ENCODE results near the gene TANC1.

The TANC1 gene

GRCh38 chr2:159117658-159118057 lies 149.2 kb downstream of the TANC1 start:
- H3K9ac ChIP-seq (ENCODE audit: low read depth, low read length), result no peak overlapping the region
- no peaks in the 10 kb centered on the region for H3K9me3 ChIP-seq (ENCODE audit: control insufficient read depth, insufficient read depth, low read length)
- H3K36me3 ChIP-seq (ENCODE audit: insufficient read depth, low read length), result no peaks in the 10 kb centered on the region
- H3K4me1 ChIP-seq (ENCODE audit: insufficient read depth, low read length), result no peaks in the 10 kb centered on the region

GRCh38 chr2:159118115-159118858 lies 149.8 kb downstream of the TANC1 start:
- Histone ChIP-seq H3K4me1 (ENCODE audit: insufficient read depth, low read length) (no peaks in the 10 kb centered on the region), H3K36me3 (ENCODE audit: insufficient read depth, low read length) (no peaks in the 10 kb centered on the region), H3K9ac (ENCODE audit: low read depth, low read length) (no peak overlapping the region), H3K9me3 (ENCODE audit: control insufficient read depth, insufficient read depth, low read length) (no peaks in the 10 kb centered on the region)

GRCh38 chr2:159118859-159119500 lies 150.5 kb downstream of the TANC1 start:
- no peaks in the 10 kb centered on the region for H3K9me3 ChIP-seq (ENCODE audit: control insufficient read depth, insufficient read depth, low read length)
- no peak overlapping the region for H3K9ac ChIP-seq (ENCODE audit: low read depth, low read length)
- peaks cover under 1% of the 10 kb centered on the region; the same call in 1 of the 2 replicates for H3K4me1 ChIP-seq (ENCODE audit: insufficient read depth, low read length)
- no peaks in the 10 kb centered on the region for H3K36me3 ChIP-seq (ENCODE audit: insufficient read depth, low read length)

DNA sequence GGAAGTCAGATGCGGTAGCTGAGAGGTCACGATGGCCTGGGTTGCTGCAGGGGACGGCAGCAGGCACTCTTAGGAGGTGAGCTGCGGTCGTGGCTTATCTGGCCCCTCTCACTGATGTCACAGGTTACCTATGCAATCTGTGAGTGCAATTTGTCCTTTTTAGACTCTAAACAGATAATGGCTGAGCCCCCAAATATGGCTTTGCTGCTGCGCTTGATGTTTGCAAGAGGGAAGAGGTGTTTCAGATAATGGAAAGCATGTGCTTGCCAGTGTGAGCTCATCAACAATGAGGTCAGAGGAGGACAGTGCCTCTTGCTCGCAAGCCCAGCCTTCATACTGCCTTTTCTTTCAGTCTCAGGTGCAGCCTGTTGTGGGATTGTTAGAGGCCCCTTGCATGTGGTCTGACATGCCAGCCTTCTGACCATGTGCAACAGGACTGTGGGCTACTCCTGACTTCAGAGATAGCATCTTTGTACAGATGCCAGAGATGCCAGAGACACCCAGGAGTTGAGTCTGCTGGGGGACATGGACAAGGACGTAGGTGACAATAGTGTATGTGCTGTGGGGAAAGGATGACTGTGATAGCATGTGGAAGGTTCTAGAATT lies 151.3 kb downstream of the TANC1 start:
- Histone ChIP-seq H3K9me3 (ENCODE audit: control insufficient read depth, insufficient read depth, low read length) (no peaks in the 10 kb centered on the region), H3K9ac (ENCODE audit: low read depth, low read length) (no peak overlapping the region), H3K36me3 (ENCODE audit: insufficient read depth, low read length) (no peaks in the 10 kb centered on the region), H3K4me1 (ENCODE audit: insufficient read depth, low read length) (peaks cover 6% of the 10 kb centered on the region)

DNA sequence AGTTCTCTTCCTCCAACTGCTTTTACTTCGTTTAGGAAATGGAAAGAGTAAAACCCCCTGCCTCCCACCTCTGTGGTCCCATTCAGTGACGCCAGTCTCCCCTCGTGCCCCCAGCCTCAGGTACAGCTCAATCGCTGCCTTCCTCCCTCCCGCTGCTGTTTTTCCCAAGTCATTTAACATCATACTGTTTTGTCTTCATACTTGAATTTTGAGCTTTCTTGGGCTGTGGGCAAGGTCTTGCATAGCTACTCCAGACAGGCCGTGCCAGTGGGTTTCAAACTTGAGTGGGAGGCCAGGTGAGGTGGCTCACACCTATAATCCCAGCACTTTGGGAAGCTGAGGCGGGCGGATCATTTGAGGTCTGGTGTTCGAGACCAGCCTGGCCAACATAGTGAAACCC lies 155.3 kb downstream of the TANC1 start:
- no peak overlapping the region for H3K9ac ChIP-seq (ENCODE audit: low read depth, low read length)
- H3K4me1 ChIP-seq (ENCODE audit: insufficient read depth, low read length), result peaks cover 10% of the 10 kb centered on the region
- H3K9me3 ChIP-seq (ENCODE audit: control insufficient read depth, insufficient read depth, low read length), result no peaks in the 10 kb centered on the region

GRCh38 chr2:159124441-159124911 lies 156.0 kb downstream of the TANC1 start:
- Histone ChIP-seq H3K9me3 (ENCODE audit: control insufficient read depth, insufficient read depth, low read length) (no peaks in the 10 kb centered on the region), H3K9ac (ENCODE audit: low read depth, low read length) (no peak overlapping the region), H3K36me3 (ENCODE audit: insufficient read depth, low read length) (no peaks in the 10 kb centered on the region), H3K4me1 (ENCODE audit: insufficient read depth, low read length) (peaks cover 10% of the 10 kb centered on the region)

More for the DNA sequence above, 155.3 kb downstream of the TANC1 start:
- H3K36me3 ChIP-seq (ENCODE audit: insufficient read depth, low read length), result no peaks in the 10 kb centered on the region

DNA sequence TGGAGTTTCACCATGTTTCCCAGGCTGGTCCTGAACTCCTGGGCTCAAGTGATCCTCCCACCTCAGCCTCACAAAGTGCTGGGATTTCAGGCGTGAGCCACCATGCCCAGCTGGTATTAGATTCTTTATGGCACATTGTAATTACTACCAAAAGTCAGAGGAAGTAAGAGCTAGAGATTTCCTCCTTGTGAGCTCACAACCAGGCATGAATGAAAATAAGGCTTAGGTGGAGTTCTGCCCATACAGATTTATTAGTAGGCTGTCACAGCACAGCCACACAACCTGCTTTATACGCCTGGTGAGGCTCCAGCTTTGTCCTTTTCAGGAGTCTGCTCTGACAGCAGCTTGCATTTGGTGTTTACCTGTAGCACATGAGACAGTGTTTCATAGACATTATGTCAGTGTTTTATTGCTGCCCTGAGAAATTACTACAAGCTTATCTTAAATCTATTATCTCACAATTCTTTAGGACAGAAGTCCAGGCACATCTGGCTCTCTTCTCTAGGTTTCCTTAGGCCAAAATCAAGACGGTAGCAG lies 156.6 kb downstream of the TANC1 start:
- no peaks in the 10 kb centered on the region for H3K36me3 ChIP-seq (ENCODE audit: insufficient read depth, low read length)
- no peak overlapping the region for H3K9ac ChIP-seq (ENCODE audit: low read depth, low read length)
- peaks cover 10% of the 10 kb centered on the region for H3K4me1 ChIP-seq (ENCODE audit: insufficient read depth, low read length)
- H3K9me3 ChIP-seq (ENCODE audit: control insufficient read depth, insufficient read depth, low read length), result no peaks in the 10 kb centered on the region

GRCh38 chr2:159125858-159126257 lies 157.4 kb downstream of the TANC1 start:
- H3K4me1 ChIP-seq (ENCODE audit: insufficient read depth, low read length), result peaks cover 10% of the 10 kb centered on the region

GRCh38 chr2:159126432-159127022 lies 158.1 kb downstream of the TANC1 start:
- Histone ChIP-seq H3K36me3 (ENCODE audit: insufficient read depth, low read length) (no peaks in the 10 kb centered on the region), H3K9ac (ENCODE audit: low read depth, low read length) (no peak overlapping the region), H3K4me1 (ENCODE audit: insufficient read depth, low read length) (peaks cover 12% of the 10 kb centered on the region), H3K9me3 (ENCODE audit: control insufficient read depth, insufficient read depth, low read length) (no peaks in the 10 kb centered on the region)

More at GRCh38 chr2:159125858-159126257, 157.4 kb downstream of the TANC1 start:
- Histone ChIP-seq H3K9me3 (ENCODE audit: control insufficient read depth, insufficient read depth, low read length) (no peaks in the 10 kb centered on the region), H3K9ac (ENCODE audit: low read depth, low read length) (no peak overlapping the region), H3K36me3 (ENCODE audit: insufficient read depth, low read length) (no peaks in the 10 kb centered on the region)

DNA sequence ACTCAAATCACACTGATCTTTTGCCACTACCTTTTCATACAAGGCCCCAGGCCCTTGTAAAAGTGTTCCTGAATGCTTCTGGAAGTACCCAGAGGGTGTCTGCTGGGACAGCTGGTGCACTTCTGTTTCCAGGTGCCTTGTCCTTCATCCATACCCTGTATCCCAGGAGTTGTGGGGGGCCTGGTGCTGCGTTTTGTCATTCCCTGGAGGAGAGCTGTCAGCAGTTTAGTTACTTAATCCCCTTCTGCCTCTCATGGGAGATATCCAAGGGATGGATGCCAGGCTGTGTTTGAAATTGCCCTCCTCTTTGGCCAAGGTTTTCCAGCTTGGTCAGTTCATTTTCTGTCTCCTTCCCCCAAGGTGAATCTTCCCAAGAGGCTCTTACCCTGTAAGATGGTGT lies 159.8 kb downstream of the TANC1 start:
- no peak overlapping the region for H3K9ac ChIP-seq (ENCODE audit: low read depth, low read length)
- no peaks in the 10 kb centered on the region for H3K36me3 ChIP-seq (ENCODE audit: insufficient read depth, low read length)
- H3K9me3 ChIP-seq (ENCODE audit: control insufficient read depth, insufficient read depth, low read length), result no peaks in the 10 kb centered on the region
- peaks cover 15% of the 10 kb centered on the region for H3K4me1 ChIP-seq (ENCODE audit: insufficient read depth, low read length)

DNA sequence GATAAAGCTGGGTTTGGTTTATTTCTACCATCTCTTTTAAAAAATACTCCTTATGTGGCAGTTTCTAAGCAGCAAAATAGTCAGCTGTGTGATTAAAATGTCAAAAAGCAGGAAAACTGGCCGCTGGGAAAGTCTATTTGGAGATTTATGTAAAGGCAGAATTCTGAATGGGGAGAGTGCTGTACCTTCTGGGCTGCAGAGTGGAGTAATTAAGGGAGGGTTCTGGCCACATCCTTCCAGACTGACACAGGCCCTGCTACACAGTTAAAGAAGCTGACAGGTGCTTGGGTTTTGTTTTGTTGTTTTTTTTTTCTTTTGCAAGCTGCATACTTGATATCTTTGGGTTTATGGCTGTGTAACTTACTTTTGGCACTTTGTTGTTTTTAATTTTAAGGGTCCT lies 160.8 kb downstream of the TANC1 start:
- Histone ChIP-seq H3K36me3 (ENCODE audit: insufficient read depth, low read length) (no peaks in the 10 kb centered on the region), H3K9ac (ENCODE audit: low read depth, low read length) (no peak overlapping the region), H3K4me1 (ENCODE audit: insufficient read depth, low read length) (peaks cover 12% of the 10 kb centered on the region)

GRCh38 chr2:159129824-159130223 lies 161.4 kb downstream of the TANC1 start:
- H3K9me3 ChIP-seq (ENCODE audit: control insufficient read depth, insufficient read depth, low read length), result no peaks in the 10 kb centered on the region
- H3K36me3 ChIP-seq (ENCODE audit: insufficient read depth, low read length), result no peaks in the 10 kb centered on the region
- H3K9ac ChIP-seq (ENCODE audit: low read depth, low read length), result no peak overlapping the region
- peaks cover 9% of the 10 kb centered on the region; the same call in 1 of the 2 replicates for H3K4me1 ChIP-seq (ENCODE audit: insufficient read depth, low read length)

More for the DNA sequence above, 160.8 kb downstream of the TANC1 start:
- no peaks in the 10 kb centered on the region for H3K9me3 ChIP-seq (ENCODE audit: control insufficient read depth, insufficient read depth, low read length)

DNA sequence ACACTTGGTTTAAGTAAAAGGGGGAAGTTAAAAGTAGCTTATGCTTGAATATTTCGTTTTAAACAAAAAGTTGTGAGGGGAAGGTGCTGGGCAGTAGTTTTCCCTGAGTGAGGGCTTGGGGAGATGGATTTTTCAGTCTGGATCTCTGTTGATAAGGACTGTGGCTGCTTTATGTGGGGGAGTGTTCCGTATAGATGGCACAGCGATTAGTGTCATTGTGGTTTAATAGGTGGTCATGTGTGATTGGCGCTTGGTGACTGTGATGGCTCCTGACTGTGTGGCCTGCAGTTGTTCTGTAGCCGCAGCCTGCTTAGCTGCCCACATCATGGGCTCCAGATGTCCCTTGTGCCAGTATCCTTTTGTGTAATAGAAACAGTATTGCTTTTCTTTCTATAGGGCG lies 161.9 kb downstream of the TANC1 start:
- Histone ChIP-seq H3K36me3 (ENCODE audit: insufficient read depth, low read length) (no peaks in the 10 kb centered on the region), H3K9ac (ENCODE audit: low read depth, low read length) (no peak overlapping the region), H3K4me1 (ENCODE audit: insufficient read depth, low read length) (peaks cover 5% of the 10 kb centered on the region; the same call in 1 of the 2 replicates)

GRCh38 chr2:159131267-159131913 lies 162.9 kb downstream of the TANC1 start:
- no peak overlapping the region for H3K9ac ChIP-seq (ENCODE audit: low read depth, low read length)
- no peaks in the 10 kb centered on the region for H3K36me3 ChIP-seq (ENCODE audit: insufficient read depth, low read length)
- H3K4me1 ChIP-seq (ENCODE audit: insufficient read depth, low read length), result peaks cover 4% of the 10 kb centered on the region; the same call in 1 of the 2 replicates
- H3K9me3 ChIP-seq (ENCODE audit: control insufficient read depth, insufficient read depth, low read length), result no peaks in the 10 kb centered on the region

More for the DNA sequence above, 161.9 kb downstream of the TANC1 start:
- no peaks in the 10 kb centered on the region for H3K9me3 ChIP-seq (ENCODE audit: control insufficient read depth, insufficient read depth, low read length)

Measured in ES-I3 (cell line).